ENCODE data around the gene PARP16.

The PARP16 gene

GRCh38 chr15:65286704-65287519 lies at the start of gene PARP16:
Gene PARP16 (minus strand): TSS chr15:65286883. CDS start chr15:65286426, 457 bp downstream.
- peak; percentile 92 for DNase-seq

GRCh38 chr15:65335278-65336055 lies 48.8 kb upstream of the PARP16 start:
- no peak for DNase-seq

GRCh38 chr15:65334586-65335231 lies 48.0 kb upstream of the PARP16 start:
- DNase-seq = no peak

- no peak for DNase-seq
These were observed 47.2 kb upstream of the PARP16 start for GRCh38 chr15:65333856-65334255.

- no peak for DNase-seq
These were observed 46.6 kb upstream of the PARP16 start for GRCh38 chr15:65333148-65333820.

GRCh38 chr15:65332391-65333147 lies 45.9 kb upstream of the PARP16 start:
- DNase-seq = no peak

- DNase-seq = no peak
These were observed 45.1 kb upstream of the PARP16 start for GRCh38 chr15:65331811-65332210.

- DNase-seq = no peak
These were observed 44.4 kb upstream of the PARP16 start for GRCh38 chr15:65330934-65331645.

- no peak for DNase-seq
These were observed 43.5 kb upstream of the PARP16 start for GRCh38 chr15:65329984-65330735.

GRCh38 chr15:65329288-65329983 lies 42.8 kb upstream of the PARP16 start:
- DNase-seq = no peak

GRCh38 chr15:65328506-65329287 lies 42.0 kb upstream of the PARP16 start:
- DNase-seq = no peak

- no peak for DNase-seq
These were observed 41.1 kb upstream of the PARP16 start for GRCh38 chr15:65327651-65328393.

GRCh38 chr15:65326818-65327217 lies 40.1 kb upstream of the PARP16 start:
- no peak for DNase-seq

- DNase-seq = no peak
These were observed 39.4 kb upstream of the PARP16 start for GRCh38 chr15:65326117-65326526.

GRCh38 chr15:65323071-65323511 lies 36.4 kb upstream of the PARP16 start:
- DNase-seq = no peak

GRCh38 chr15:65318870-65319356 lies 32.2 kb upstream of the PARP16 start:
- DNase-seq = peak; percentile 66

GRCh38 chr15:65312400-65312916 lies 25.8 kb upstream of the PARP16 start:
- DNase-seq = no peak

GRCh38 chr15:65311760-65312159 lies 25.1 kb upstream of the PARP16 start:
- no peak for DNase-seq

All from stimulated activated CD4-positive, alpha-beta T cell treated with anti-CD3 and anti-CD28 coated beads, Interleukin-12 subunit alpha, Interleukin-12 subunit beta, amount 100 ng/mL, for 4 hours (primary cell).